GM19025 (cell line): ENCODE results near the gene ZNF792.
"Not testable (repeated sequence)": the region's sequence is repeated elsewhere in the genome, so short reads cannot be mapped to it uniquely, and the experiment has no call there.

ENCODE experiments used
- ATAC-seq: cut with Tn5 transposase; IDR thresholded peaks from one replicate; pipeline ENCODE4 v1.9.1; 2021; ENCODE audit warnings: mild to moderate bottlenecking, low read depth, moderate library complexity; ENCODE audit not compliant: unreplicated experiment

Gene ZNF792

DNA sequence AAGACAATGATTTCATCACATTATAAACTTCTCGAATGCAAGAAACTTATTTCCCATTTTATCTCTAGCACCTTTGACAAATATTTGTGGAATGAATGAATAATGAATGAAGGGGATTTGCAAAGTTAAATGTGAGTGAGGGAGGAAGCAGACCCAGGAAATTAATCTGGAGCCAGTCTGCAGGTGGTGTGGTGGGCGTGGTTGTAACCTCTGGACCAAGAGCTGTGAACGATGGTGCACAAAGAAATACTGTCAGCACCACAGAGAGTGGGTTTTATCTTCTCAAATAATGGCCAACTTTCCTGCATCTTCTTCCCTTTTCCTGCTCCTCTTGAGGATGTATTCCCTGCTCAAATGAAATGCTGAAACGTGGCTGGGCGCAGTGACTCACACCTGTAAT, 11.0 kb upstream of the ZNF792 start:
- no peak for ATAC-seq

- no peak for ATAC-seq
Observed at GRCh38 chr19:34974646-34975045, 10.6 kb upstream of the ZNF792 start.

DNA sequence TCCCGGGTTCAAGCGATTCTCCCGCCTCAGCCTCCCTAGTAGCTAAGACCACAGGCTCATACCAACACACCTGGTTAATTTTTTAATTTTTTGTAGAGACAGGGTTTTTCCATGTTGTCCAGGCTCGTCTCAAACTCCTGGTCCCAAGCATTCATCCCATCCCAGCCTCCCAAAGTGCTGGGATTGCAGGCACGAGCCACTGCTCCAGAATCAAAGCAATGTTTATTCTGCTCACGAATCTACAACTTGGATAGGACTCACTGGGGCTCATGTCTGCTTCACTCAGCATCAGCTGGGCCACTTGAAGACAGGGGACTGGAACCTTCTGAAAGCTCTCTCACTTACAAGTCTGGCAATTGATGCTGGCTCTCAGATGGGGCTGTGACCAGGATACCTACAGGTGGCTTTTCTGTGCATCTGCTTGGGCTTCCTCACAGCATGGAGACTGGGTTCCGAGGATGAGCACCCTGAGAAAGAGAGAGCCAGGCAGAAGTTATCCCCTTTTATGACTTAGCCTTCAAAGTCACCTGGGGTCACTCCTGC, 8.2 kb upstream of the ZNF792 start:
- no peak for ATAC-seq

DNA sequence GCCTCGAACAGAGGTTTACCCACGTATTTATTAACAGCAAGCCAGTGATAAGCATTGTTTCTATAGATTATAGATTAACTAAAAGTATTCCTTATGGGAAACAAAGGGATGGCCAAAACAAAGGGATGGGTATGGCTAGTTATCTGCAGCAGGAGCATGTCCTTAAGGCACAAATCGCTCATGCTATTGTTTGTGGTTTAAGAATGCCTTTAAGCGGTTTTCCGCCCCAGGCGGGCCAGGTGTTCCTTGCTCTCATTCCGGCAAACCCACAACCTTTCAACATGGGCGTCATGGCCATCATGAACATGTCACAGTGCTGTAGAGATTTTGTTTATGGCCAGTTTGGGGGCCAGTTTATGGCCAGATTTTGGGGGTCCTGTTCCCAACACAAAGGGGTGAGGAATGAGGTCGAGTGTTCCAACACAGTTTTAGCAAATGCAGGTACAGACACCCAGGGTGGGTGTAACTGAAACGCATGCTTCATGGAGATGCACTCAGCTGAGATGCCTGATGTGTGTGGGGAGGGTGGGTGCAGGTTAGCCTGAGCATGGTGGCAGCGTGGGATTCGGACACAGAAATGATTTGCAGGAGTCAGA, 6.3 kb upstream of the ZNF792 start:
- ATAC-seq = not testable (repeated sequence)

GRCh38 chr19:34969721-34970120, 5.7 kb upstream of the ZNF792 start:
- no peak for ATAC-seq

DNA sequence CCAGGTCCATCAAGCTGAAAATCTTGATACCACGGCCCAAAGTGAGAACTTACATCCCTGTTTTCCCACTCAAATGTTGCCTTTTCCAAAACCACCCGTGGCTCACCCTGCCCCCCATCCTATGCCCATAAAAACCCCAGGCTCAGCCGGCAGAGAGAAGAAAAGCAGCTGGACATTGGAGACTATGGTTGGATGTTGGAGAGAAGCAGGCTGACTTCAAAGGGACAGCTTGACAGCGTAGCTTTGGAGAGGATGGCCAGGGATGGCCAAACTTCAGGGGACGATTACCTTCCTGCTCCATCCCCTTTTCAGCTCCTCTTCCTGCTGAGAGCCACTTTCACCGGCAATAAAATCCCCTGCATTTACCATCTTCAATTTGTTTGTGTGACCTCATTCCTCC, 3.5 kb upstream of the ZNF792 start:
- no peak for ATAC-seq

DNA sequence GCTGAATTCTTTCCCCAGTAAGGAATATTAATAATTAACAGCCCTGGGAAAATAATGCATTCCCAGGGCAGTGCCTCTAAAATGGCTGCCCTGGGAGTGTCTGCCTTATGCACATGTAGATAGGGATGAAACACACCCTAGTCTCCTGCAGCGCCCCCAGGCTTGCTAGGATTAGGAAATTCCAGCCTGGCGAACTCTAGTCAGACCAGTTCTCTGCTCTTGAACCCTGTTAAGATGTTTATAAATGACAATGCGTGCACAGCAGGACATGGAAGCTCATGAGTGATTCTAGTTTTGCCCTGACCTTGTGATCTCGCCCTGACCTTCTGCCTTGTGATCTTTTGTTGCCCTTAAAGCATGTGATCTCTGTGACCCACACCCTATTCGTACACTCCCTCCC, 1.5 kb upstream of the ZNF792 start:
- ATAC-seq = not testable (repeated sequence)

DNA sequence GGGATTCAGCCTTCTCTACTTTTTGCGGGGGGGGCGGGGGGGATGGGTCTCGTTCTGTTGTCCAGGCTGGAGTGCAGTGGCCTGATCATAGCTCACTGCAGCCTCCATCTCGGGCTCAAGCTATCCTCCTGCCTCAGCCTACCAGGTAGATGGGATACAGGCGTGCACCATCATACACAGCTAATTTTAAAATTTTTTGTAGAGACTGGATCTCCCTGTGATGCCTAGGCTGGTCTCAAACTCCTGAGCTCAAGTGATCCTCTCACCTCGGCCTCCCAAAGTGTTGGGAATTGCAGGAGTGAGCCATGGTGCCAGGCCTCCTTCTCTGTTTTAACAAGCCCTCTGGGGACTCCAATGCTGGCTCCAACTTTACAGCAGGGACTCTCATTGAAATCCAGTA, 569 bp upstream of the ZNF792 start:
- no peak for ATAC-seq

GRCh38 chr19:34962687-34963572, 1.1 kb downstream of the ZNF792 start:
- no peak for ATAC-seq

- ATAC-seq = no peak
Observed at GRCh38 chr19:34961775-34962686, 2.0 kb downstream of the ZNF792 start.

GRCh38 chr19:34960940-34961679, 2.9 kb downstream of the ZNF792 start:
- ATAC-seq = no peak

DNA sequence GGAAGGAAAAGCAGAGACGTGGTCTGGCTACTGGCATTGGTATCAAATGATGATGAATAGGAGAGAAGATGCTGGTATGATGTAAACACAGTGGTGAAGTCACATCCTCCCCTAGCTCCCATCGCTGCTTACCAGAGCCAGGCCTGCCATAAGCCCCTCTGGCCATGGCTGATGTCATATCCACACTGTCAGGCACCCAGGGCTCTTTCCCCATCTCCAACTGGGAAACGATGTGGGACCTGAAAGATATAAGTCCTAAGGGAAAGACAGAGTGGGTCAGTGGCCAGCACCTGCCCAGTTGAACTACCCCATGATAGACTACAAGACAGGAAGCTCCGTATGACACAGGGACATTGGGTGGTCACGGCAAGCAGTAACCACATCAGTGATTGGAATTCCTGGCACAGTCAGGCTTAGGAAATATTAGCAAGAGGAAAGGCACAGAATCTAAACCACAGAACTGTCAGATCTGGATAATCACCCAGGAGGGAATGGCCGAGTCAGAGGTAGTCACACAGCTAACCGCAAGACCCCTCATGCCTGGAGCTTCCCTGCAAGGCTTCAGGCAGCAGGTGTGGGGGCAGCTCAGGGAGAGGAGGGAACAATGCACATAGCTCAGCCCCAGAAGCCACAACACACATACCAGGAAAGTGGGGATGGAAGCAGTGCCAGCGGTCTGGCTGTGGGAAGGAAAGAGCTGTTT, 3.8 kb downstream of the ZNF792 start:
- ATAC-seq = no peak

DNA sequence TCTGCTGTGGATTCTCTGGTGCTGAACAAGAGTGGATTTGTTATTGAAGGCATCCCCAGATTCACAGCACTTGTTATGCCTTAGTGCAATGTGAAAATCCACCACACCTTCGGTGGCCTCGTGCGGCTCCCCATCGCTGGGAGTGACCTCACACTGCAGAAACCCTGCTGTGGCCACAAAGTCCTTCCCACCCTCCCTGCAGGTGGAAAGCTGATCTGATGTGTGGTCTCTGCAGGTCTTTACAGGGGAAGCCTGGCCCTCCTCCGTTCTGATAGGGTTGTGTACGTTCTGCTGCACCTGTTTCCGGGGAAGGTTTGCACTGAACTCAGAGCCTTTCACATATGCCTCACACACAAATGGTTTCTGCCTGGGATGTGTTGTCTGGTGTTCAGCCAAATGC, 5.0 kb downstream of the ZNF792 start:
- no peak for ATAC-seq

GRCh38 chr19:34957830-34958751, 5.9 kb downstream of the ZNF792 start:
- ATAC-seq = no peak

GRCh38 chr19:34953092-34953491, 10.9 kb downstream of the ZNF792 start:
- no peak for ATAC-seq

DNA sequence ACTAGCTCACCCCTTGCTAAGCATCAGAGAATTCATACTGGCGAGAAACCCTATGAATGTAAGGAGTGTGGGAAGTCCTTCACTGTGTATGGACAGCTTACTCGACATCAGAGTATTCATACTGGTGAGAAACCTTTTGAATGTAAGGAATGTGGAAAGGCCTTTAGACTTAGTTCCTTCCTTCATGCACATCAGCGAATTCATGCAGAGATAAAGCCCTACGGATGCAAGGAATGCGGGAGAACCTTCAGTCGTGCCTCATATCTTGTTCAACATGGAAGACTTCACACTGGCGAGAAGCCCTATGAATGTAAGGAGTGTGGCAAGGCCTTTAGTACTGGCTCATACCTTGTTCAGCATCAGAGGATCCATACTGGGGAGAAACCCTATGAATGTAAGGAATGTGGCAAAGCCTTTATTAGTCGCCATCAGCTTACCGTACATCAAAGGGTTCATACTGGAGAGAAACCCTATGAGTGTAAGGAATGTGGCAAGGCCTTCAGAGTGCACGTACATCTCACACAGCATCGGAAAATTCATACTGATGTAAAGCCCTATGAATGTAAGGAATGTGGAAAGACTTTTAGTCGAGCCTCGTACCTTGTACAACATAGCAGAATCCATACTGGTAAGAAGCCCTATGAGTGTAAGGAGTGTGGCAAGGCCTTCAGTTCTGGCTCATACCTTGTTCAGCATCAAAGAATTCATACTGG, 20.0 kb downstream of the ZNF792 start:
- no peak for ATAC-seq

DNA sequence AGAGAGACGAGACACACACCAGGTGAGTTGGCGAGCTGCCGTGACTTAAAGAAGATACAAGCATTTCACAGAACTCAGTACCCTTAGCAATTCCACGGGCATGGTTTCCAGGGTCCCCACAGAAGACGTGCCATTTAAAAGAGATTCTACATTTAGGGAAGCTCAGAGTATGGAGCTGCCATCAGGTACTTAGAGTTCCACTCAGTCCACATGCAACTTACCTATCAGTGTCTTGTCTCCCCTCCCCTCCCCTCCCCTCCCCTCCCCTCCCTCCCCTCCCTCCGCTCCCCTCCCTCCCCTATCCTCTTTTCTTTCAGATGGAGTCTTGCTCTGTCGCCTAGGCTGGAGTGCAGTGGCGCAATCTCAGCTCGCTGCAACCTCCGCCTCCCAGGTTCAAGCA, 25.1 kb downstream of the ZNF792 start:
- ATAC-seq = no peak

DNA sequence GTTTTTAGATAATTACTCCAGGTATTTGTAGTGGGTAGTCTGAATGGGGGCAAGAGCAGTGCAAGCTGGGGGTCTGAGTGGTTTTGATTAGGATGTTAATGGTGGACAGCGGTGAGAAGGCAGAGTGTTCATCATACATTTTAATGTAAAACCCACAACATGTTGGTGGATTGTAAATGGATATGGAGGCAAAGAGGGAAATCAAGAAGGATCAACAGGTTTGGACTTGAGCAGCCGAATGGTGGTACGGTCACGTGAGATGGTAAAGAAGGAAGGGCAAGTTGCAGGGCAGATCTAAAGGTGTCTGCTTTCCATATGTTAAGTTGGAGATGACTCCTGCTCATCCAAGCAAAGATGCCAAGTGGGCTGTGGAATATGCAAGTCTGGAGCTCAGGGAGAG, 27.8 kb downstream of the ZNF792 start:
- no peak for ATAC-seq
